HTERT RPE-1 (cell line): Measurements from ENCODE around the gene STX12.
"Not testable (repeated sequence)": the region's sequence is repeated elsewhere in the genome, so short reads cannot be mapped to it uniquely, and the experiment has no call there.

Source experiments
- in situ Hi-C: fragments of 300-500 bp; cut with MboI; formaldehyde crosslinking; loops from 4 replicates; pipeline ENCODE4 v1.14.3; 2020; ENCODE audit warnings: low sequenced_read_pairs

Gene STX12

DNA sequence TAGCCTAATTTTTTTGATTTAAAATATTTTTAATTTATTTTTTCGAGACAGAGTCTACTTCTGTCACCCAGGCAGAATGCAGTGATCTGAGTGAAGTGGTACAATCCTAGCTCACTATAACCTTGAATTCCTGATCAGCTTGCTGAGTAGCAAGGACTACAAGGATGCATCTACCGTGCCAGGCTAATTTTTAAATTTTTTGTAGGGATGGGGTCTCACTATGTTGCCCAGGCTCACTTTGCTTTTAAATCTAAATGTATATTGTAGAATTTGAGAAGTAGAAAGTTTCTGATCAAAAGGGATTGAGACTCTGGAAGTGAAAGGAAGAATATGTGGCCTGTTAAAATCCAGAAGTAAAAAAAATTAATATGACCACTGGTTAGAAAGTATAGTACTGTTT is 1.6 kb downstream of the STX12 start:
- in situ Hi-C loops = no loop called here

DNA sequence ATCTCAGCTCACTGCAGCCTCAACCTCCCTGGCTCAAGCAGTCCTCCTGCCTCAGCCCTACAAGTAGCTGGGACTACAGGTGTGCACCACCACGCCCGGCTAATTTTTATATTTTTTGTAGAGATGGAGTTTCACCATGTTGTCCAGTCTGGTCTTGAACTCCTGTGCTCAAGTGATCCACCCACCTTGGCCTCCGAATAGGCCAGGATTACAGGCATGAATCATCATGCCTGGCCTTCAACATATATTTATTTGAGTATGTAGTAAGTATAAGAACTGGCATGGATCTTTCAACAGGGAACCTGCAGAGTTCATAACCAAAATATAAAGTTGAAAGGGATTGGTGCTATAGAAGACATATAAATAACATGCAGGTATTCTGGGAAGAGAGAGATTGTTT is 2.3 kb downstream of the STX12 start:
- in situ Hi-C loops = not testable (repeated sequence)

DNA sequence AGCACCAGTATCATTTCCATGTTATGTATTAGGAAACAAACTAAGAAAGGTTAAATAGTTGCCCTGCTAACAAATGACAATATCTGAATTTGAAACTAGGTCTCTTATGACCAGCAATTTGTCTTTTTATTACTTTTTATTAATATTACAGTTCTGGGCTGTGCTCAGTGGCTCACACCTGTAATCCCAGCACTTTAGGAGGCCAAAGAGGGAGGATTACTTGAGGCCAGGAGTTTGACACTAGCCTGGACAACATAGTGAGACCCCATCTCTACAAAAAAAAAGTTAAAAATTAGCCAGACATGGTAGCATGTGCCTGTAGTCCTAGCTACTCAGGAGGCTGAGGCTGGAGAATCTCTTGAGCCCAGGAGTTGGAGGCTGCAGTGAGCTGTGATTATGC is 3.3 kb downstream of the STX12 start:
- in situ Hi-C loops = not testable (repeated sequence)

DNA sequence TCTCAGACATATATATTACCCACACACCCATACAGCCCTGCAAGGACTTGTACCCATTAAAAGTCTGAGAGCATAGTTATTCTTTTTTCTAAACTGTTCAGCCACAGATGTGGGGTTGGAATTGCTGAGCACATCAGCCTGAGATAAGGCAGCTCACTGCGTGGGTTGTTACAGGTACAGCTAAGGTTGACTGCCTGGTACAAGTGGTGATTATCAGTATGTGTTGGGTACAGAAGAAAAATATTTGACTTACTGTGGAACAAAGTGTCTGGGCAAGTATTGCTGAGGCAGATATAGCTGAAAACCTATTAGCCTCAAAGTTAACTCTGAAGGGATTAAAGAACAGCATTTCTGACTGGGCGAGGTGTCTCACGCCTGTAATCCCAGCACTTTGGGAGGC is 5.0 kb downstream of the STX12 start:
- in situ Hi-C loops = no loop called here

DNA sequence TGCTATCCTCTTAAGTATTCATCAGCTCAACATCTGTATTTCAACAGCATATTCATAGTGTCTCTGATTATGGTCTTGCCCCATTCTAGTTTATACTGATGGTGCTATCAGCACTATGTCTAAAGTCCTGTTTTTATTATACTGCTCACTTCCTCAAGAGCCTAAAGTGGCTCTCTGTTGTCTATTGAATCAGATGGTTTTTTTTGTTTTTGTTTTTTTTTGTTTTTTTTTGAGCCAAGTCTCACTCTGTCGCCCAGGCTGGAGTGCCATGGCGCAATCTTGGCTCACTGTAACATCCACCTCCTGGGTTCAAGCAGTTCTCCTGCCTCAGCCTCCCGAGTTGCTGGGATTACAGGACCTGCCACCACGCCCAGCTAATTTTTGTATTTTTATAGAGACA is 6.1 kb downstream of the STX12 start:
- in situ Hi-C loops = no loop called here

DNA sequence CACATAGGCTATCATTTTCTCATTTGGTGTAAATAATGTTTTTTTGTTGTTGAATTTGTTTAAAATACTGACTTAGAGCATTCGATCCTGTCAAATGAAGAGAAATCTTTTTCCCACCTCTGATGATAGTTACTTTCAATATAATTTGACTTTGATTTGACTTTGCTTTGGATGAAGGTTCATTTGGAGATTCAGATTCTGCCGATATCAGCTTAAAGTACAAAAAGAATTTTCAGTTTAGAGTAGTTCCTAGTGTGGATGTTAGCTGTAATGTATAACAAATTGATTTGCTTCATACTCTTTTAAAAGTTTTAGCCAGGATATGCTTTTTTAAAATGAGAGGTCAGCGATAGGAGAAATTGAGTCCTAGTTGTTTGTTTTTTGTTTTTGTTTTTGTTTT is 9.9 kb downstream of the STX12 start:
- in situ Hi-C loops = no loop called here

DNA sequence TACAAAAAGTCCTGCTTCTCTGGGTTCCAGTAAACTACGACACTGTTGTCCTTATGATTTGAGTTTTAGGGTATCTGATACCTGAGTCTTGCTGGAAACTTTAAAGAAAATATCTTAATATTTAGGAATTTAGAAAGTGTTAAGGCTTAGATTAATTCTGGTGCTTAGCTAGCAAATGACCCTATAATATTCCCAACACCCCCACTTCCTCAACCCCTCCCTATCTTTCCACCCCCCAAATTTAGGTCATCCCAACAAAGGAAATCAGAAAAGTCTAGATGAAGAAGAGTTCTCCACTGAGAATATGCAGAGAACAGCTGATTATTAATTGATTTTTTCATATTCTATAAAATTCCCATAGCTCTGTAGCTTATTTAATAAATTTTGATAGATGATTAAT is 11.7 kb downstream of the STX12 start:
- in situ Hi-C loops = no loop called here

DNA sequence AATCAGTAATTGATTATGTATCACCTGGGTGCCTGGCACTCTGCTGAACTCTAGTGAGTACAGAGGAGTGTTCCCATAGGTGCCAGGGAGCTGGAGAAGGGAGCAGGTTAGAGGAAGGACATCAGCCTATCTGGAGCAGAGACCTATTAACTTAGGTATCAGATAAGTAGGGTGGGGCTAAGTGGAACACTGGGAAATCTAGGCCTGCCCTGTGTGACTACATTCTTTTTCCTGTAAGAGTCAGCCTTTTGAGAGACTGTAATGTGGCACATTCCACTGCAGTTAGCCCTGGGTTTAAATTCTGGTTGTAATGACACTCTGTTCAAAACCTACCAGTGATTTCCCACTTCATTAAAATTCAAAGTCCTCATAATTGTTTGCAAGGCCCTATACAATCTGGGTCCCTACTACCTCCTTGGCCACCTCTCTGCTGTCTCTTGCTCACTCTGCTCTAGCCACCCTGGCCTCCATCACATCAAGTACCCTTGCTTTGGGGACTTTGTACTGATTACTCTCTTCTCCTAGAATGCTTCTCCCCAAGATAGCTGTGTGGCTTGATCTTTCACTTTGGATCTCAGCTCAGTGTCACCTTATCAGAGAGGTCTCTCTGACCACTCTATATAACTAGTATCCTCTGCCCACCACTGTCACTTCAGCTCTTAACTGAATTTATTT is 12.9 kb downstream of the STX12 start:
- in situ Hi-C loops = no loop called here

DNA sequence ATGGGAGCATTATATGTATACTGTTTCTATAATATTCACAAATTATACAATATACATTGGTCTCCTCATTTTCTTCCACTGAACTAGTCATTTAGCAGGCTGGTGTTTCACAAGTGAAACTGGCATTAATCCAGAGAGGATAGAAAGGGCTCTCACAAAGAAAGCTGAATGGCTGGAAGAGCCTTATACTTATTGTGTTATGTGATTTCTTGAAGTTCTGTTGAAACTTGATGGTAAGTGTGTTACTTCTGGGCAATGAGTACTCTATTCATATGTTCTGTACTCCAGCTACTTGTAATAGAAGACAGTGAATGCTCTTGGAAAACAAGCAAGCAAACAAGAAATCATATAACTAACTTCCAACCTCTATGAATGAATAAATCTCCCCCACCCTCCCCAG is 14.9 kb downstream of the STX12 start:
- in situ Hi-C loops = no loop called here

DNA sequence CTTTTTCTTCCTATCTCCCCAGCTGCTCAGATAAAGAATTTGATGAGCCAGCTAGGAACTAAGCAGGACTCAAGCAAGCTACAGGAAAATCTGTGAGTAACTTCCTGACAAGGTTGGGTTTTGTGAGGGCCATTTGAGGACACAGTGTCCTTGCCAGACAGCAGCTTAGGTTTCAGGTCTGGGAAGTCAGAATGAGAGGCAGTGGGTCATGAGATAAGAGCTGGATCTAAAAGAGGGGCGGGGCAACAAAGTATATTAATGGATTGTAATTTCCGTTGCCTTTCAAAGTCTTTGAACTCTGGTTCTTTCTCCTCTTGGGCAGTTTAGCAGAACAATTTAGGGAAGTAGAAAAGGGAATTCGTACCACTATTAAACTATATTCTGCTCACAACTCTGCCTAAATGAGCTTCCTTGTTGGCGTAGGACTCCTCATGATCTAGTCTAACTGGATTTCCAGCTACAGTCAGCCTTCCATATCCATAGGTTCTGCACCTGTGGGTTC is 16.6 kb downstream of the STX12 start:
- in situ Hi-C loops = no loop called here

DNA sequence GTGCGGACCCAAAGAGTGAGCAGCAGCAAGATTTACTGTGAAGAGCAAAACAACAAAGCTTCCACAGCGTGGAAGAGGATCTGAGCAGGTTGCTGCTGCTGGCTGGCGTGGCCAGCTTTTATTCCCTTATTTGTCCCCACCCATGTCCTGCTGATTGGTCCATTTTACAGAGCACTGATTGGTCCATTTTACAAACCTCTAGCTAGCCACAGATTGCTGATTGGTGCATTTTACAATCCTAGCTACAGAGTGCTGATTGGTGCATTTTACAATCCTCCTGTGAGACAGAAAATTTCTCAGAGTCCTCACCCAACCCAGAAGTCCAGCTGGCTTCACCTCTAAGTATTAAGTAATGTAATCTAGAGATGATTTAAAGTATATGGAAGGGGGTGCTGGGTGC is 17.3 kb downstream of the STX12 start:
- in situ Hi-C loops = not testable (repeated sequence)

DNA sequence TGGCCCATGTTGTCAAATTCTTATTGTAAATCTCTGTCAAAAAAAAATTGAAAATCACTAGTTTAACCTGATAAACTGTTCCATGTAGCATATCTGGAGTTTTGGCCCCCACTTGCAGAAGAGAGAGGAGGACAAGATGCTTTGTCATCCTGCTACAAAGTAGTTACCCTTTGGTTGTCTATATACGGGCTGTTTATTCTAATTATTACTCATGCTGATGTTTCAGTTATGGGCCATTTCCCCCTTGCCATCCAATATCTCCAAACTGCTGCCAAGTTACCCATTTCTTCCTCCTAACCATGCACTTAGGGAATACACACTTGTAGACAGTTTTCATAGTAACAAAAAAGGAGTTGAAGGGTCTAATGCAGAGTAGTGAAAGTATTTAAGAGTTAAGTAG is 22.6 kb downstream of the STX12 start:
- in situ Hi-C loops = no loop called here

DNA sequence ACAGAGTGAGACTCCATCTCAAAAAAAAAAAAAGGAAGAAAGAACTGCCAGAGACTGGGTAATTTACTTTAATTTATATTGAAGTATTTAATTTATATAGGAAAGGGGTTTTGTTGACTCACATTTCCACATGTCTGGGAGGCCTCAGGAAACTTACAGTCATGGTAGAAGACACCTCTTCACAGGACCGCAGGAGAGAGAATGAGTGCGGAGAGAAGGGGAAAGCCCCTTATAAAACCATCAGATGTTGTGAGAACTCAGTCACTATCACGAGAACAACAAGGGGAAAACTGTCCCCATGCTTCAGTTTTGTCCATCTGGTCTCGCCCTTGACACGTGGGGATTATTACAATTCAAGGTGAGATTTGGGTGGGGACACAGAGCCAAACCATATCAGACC is 31.8 kb downstream of the STX12 start:
- in situ Hi-C loops = no loop called here

DNA sequence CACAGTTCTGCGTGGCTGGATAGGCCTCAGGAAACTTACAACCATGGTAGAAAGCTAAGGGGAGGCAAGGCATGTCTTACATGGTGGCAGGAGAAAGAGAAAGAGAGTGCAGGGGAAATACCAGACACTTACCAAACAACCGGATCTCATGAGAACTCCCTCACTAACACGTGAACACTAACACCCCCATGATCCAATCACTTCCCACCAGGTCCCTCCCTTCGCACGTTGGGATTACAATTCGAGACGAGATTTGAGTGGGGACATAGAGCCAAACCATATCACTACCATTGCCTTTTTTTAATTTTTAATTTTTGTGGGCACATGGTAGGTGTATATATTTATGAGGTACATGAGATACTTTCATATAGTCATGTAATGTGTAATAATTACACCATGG is 33.7 kb downstream of the STX12 start:
- in situ Hi-C loops = no loop called here

DNA sequence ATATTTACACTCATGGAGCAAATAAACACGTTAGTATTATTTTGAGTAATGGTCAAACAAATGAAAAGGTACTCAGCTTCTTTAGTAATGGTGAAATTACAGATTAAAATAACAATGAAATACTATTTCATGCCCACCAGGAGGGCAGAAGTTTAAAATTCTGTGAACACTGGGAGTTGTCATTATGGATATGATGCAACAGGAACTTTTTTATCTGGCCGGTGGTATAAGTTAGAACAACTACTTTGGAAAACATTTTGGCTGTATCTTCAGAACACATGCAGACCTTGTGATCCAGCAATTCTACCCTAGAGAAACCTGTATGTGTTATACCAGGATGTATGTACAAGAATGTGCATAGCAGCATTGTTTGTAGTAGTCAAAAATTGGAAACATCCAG is 34.4 kb downstream of the STX12 start:
- in situ Hi-C loops = no loop called here

DNA sequence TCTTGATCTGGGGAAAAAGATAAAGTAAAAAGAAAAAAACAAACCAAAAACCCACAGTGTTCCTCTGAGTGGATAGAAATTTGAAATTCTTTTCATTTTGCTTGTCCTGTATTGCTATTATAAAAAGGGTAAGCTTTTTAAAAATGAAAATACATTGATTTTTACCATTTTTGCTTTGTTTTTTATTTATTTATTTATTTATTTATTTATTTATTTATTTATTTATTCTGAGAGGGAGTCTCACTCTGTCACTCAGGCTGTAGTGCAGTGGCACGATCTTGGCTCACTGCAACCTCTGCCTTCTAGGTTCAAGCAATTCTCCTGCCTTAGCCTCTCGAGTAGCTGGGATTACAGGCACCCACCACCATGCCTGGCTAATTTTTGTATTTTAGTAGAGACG is 35.1 kb downstream of the STX12 start:
- in situ Hi-C loops = not testable (repeated sequence)

DNA sequence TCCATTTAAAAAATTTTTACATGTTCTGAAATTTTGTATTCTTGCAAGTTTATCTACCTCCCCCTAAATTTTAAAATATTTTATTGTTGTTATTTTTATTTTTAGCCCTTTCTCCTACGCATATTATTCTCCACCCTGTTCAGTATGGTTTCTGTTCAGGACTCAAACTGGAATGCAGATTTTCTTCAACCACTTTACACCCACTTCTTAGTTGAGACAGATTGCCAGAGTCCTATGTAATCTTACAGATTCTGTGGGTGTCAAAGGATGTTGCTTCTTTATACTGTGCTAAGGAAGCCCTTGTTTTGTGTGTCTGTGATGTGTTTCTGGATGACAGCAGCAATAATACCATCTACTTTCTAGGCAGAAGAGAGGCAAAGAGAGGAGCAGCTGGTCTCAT is 36.9 kb downstream of the STX12 start:
- in situ Hi-C loops = no loop called here

DNA sequence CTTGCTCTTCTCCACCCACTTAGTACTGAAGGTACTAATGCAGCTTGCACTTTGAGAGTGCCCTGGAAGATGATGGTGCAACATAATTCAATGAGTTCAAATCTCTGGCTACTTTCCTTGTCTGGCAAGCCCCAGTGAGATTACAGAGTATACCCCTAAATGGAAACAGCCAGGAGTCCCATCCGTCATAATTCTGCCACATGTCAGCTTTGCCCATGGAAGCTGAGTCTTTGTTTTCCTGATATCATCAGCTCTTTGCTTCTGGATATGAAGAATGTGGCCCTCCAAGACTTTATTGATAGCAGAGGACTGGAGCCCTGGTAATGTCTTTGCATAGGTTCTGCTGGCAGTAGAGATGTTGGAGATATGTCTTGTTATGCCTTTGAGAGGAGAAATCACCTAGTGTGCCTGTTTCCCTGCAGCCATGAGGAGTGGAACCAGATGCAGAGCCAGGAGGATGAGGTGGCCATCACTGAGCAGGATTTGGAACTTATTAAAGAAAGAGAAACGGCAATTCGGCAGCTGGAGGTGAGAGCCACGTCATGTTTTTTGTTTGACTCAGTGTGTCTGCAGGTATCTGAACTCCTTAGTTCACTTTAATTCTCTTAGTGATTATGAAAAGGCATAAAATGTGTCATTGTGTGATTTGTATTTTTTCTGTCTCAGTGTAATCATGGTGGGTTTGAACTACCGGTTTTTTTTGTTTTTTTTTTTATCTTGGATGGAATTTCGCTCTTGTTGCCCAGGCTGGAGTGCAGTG is 38.9 kb downstream of the STX12 start:
- in situ Hi-C loops = no loop called here

DNA sequence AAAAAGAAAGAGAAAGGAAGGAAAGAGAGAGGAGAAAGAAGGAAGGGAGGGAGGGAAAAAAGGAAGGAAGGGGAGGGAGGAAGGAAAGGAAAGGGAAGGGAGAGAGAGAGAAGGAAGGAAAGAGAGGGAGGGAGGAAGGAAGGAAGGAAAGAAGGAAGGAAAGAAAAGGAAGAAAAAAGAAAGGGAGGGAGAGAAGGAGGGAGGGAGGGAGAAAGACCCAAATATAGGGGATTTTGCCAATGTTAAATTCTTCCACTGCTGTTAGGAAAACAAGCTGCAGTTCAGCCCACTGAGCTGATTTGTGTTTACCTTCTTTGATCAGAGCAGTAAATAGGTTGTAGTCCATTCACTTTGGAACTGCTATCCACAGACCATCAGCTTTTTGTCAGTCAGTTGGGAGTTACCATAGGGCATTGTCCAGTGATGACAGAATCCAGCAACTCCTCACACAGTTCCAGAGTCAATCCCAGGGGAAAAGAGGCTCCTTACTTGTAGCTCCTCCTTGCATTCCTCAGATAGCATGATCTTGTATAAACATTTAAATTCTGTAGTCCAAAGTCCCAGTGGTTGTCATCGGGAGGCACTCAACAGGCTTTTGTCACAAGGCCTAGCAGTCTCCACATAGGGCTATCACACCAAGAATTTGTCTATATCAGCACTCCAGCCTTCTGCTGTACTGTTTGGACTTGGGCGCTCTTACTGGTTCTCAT is 44.1 kb downstream of the STX12 start:
- in situ Hi-C loops = no loop called here

DNA sequence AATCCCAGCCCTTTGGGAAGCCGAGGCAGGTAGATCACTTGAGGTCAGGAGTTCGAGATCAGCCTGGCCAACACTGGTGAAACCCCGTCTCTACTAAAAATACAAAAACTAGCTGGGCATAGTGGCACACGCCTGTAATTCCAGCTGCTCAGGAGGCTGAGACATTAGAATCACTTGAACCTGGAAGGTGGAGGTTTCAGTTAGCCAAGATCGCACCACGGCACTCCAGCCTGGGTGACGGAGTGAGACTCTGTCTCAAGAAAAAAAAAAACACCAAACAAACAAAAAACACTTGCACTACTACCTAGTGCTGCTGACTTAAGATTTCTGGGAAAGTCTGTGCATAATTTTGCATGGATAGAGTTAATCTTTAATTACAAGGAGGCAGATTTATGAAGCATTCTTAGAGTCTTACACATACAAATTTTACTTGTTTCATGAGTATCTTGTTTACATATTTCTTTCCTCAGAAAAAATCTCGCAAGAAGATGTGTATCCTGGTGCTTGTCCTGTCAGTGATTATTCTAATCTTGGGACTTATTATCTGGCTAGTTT is 48.8 kb downstream of the STX12 start:
- in situ Hi-C loops = no loop called here

DNA sequence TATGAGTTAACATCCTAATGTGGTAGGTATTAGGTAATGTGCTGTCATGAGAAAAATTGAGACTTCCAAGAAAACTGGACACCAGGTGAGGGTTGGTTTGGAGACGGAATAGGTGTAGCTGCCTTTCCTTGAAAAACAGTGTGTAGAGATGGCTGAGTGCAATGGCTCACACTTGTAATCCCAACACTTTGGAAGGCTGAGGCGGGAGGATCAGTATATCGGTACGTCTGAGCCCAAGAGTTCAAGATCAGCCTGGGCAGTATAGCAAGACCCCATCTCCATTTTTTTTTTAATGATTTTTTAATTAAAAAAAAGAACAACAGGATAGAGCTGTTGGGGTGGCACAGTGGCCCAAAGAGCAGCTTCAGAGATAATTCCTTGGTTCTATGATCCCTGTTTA is 50.8 kb downstream of the STX12 start:
- in situ Hi-C loops = no loop called here

DNA sequence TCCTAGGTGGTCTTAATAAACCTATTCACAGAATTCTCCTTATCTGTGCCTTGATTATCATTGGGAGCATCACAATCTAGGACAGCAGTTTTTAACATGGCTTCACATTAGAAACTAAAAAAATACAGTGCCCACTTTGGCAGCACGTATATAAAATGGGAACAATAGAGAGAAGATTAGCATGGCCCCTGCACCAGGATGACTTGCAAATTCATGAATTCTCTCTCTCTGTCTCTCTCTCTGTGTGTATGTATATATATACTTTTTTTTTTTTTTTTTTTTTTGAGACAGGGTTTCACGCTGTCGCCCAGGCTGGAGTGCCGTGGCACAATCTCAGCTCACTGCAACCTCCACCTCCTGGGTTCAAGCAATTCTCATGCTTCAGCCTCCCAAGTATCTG is 51.4 kb downstream of the STX12 start:
- in situ Hi-C loops = no loop called here
